Measurements from ENCODE around the gene STAB1. TPM values are rescaled to one million over a fixed set of nuclear protein-coding genes. Genes with fewer than 3 reads are reported as not detected.
A peak's percentile ranks its signal among the peaks of the same experiment; 100 is the strongest.

The STAB1 gene, protein sequence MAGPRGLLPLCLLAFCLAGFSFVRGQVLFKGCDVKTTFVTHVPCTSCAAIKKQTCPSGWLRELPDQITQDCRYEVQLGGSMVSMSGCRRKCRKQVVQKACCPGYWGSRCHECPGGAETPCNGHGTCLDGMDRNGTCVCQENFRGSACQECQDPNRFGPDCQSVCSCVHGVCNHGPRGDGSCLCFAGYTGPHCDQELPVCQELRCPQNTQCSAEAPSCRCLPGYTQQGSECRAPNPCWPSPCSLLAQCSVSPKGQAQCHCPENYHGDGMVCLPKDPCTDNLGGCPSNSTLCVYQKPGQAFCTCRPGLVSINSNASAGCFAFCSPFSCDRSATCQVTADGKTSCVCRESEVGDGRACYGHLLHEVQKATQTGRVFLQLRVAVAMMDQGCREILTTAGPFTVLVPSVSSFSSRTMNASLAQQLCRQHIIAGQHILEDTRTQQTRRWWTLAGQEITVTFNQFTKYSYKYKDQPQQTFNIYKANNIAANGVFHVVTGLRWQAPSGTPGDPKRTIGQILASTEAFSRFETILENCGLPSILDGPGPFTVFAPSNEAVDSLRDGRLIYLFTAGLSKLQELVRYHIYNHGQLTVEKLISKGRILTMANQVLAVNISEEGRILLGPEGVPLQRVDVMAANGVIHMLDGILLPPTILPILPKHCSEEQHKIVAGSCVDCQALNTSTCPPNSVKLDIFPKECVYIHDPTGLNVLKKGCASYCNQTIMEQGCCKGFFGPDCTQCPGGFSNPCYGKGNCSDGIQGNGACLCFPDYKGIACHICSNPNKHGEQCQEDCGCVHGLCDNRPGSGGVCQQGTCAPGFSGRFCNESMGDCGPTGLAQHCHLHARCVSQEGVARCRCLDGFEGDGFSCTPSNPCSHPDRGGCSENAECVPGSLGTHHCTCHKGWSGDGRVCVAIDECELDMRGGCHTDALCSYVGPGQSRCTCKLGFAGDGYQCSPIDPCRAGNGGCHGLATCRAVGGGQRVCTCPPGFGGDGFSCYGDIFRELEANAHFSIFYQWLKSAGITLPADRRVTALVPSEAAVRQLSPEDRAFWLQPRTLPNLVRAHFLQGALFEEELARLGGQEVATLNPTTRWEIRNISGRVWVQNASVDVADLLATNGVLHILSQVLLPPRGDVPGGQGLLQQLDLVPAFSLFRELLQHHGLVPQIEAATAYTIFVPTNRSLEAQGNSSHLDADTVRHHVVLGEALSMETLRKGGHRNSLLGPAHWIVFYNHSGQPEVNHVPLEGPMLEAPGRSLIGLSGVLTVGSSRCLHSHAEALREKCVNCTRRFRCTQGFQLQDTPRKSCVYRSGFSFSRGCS (N-terminal part only)
- 67.2 TPM for total RNA-seq
- long read RNA-seq, partial matches to known transcripts: 42 of 61 reads
- long read RNA-seq, other reads (novel, unspliced or antisense): 18 of 61 reads

DNA sequence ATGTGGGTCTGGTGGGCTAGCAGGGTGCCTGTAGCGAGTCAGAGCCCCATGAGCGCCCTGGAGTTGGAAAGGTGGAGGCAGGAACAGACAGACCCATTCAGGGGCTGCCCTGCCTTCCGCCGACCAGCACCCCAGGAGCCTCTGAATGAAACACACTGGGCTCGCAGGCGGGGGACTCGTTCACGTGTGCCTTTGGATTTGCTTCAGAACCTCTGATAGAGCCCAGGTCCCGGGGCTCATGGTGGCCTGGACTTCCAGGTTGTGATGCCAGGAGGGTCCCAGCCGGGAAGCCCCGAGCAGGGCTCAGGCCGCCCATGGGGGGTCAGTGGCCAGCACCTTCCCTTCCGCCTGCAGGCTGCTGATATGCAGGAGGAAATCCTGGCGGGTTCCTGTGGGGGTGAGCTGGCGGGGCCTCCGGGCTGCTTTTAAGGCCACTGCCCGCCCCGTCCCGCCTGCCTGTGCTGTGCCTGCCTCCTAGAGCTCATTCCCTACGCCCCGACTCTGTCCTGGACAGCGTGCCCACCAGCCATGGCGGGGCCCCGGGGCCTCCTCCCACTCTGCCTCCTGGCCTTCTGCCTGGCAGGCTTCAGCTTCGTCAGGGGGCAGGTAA, at the start of gene STAB1:
Gene STAB1 (plus strand): TSS at position 453 of the 610 bp plus-strand sequence. CDS start 76 bp downstream, at position 529.
- no peaks in the 10 kb centered on the region for H3K27me3 ChIP-seq (ENCODE audit: low read depth)
- DNase-seq: peak; percentile 73
- TF ChIP-seq, protein P1, sequence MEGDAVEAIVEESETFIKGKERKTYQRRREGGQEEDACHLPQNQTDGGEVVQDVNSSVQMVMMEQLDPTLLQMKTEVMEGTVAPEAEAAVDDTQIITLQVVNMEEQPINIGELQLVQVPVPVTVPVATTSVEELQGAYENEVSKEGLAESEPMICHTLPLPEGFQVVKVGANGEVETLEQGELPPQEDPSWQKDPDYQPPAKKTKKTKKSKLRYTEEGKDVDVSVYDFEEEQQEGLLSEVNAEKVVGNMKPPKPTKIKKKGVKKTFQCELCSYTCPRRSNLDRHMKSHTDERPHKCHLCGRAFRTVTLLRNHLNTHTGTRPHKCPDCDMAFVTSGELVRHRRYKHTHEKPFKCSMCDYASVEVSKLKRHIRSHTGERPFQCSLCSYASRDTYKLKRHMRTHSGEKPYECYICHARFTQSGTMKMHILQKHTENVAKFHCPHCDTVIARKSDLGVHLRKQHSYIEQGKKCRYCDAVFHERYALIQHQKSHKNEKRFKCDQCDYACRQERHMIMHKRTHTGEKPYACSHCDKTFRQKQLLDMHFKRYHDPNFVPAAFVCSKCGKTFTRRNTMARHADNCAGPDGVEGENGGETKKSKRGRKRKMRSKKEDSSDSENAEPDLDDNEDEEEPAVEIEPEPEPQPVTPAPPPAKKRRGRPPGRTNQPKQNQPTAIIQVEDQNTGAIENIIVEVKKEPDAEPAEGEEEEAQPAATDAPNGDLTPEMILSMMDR (IDR thresholded peaks at IDR 0.05; ENCODE audit: borderline replicate concordance): no peak
- H3K27ac ChIP-seq (replicated peaks): peak within 1 kb of the TSS; percentile 81
- peak within 1 kb of the TSS; percentile 66 for H3K4me3 ChIP-seq
- intact Hi-C loops (cut with micrococcal nuclease): no loop called here
- H3K36me3 ChIP-seq: peaks cover 36% of the 10 kb centered on the region
- H3K9me3 ChIP-seq (replicated peaks): no peaks in the 10 kb centered on the region
- peaks cover 66% of the 10 kb centered on the region for H3K4me1 ChIP-seq

DNA sequence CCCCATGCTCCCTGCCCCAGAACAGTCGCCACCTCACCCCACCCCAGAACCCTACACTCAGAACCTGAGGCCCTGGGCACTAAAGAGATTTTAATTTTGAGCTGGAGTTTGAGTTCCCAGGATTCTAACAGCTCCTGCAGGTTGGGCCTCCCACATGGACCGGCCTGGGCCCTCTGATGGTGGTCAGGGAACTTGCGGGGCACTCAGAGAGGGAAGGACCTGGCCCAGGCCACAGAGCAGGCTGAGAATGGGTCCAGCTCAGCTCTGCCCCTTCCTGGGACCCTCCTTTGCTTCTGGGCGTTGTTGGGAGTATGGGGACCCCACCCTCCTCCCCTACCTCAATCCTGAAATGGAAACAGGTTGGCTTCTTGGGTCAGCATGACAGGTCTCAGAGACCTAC, 49.1 kb upstream of the STAB1 start:
- peaks cover 43% of the 10 kb centered on the region for H3K4me1 ChIP-seq
- DNase-seq: no peak
- peaks cover 8% of the 10 kb centered on the region for H3K36me3 ChIP-seq
- TF ChIP-seq, protein P1 (IDR thresholded peaks at IDR 0.05; ENCODE audit: borderline replicate concordance): no peak
- no peaks in the 10 kb centered on the region for H3K9me3 ChIP-seq (replicated peaks)
- intact Hi-C loops (cut with micrococcal nuclease): no loop called here
- H3K27ac ChIP-seq (replicated peaks): peak overlapping the region; percentile 49
- no peaks in the 10 kb centered on the region for H3K27me3 ChIP-seq (ENCODE audit: low read depth)
- no peak overlapping the region for H3K4me3 ChIP-seq

DNA sequence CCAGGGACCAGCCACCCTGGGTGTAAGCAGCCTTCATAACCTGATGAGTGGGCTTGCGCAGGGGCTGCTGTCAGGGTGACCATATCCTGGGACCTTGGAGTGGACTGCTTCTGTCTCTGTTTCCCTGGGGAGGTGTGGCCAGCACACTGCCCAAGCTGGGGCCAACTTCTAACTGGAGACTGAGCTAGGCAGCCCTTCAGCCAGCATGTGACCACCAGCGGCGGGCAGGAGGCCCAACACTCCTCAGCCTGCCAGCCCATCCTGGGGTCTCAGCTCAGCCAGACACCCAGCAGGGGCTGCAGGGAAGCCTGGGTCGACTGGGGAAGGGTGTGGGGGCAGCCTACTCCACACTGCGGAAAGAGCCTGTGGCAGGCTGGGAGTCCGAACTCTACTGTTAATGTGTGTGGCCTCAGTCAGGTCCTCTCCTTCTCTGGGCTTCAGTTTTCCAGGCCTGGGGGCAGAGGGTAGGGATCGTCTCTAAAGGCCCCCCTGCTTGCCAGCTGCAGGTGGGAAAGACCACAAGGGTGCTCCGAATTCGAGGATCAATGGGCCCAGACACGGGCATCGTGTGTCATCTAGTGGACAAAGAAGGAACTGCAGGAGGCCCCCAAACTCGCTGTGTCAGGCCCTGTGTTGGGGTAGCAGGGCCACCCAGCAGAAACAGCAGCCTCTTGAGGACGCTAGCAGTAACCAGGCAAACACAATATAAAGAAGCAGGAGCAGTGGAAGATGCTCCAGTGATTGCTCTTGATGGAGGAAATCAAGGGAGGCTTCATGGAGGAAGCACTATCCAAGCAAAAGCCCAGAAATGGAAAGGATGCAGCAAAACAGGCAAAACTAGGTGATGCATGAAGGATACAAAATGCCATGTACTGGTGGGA, 48.3 kb upstream of the STAB1 start:
- Histone ChIP-seq H3K36me3 (peaks cover 17% of the 10 kb centered on the region), H3K27me3 (ENCODE audit: low read depth) (no peaks in the 10 kb centered on the region), H3K27ac (replicated peaks) (peak overlapping the region; percentile 49), H3K4me1 (peaks cover 47% of the 10 kb centered on the region), H3K4me3 (no peak overlapping the region), H3K9me3 (replicated peaks) (no peaks in the 10 kb centered on the region)
- intact Hi-C loops (cut with micrococcal nuclease): no loop called here
- TF ChIP-seq, protein P1 (IDR thresholded peaks at IDR 0.05; ENCODE audit: borderline replicate concordance): peak; percentile 100
- peak; percentile 60 for DNase-seq

DNA sequence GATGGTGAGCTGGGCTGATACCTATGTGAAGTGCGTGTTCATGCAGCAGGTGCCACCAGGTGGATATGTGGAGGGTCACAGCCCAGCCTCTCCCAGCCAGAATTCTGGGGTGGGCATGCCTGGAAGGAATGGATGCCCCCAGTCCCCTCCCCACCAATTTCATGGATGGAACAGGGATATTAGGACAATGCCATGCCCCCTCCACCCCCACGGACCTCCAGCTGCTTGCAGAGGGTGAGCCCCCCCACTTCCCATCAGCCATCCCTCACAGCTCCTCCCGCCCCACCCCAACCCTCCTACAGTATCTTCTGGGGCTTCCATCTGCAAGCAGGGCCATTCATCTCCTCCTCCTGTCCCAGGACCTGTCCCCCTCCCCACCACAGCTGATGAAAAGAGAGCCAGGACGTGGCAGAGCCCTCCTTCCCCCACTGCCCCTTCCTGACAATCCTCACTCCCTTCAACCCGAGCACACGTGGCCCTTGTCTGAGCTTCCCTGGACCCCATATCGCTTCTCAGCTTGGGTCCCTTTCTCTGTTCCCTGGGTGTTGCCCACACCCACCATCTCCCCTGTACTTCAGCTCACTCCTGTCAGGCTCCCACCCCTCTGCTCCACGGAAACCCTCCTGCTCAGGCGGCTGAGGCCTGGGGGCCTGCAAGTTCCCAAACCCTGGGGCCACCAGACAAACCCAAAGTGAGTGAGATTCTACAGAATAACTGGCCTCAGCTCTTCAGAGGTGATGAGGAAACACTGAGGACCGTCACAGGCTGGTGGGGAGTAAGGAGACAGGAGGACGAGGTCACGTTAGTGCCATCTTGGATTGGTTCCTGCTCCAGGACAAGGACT, 47.4 kb upstream of the STAB1 start:
- Histone ChIP-seq H3K9me3 (replicated peaks) (no peaks in the 10 kb centered on the region), H3K4me3 (no peak overlapping the region), H3K27ac (replicated peaks) (peak overlapping the region; percentile 97), H3K27me3 (ENCODE audit: low read depth) (no peaks in the 10 kb centered on the region), H3K36me3 (peaks cover 22% of the 10 kb centered on the region), H3K4me1 (peaks cover 47% of the 10 kb centered on the region)
- peak; percentile 12 for DNase-seq
- intact Hi-C loops (cut with micrococcal nuclease): no loop called here
- TF ChIP-seq, protein P1 (IDR thresholded peaks at IDR 0.05; ENCODE audit: borderline replicate concordance): no peak

Data from left ventricle myocardium inferior (tissue), 1 donor.